Astrocyte (in vitro differentiated cells and primary cell): Measurements from ENCODE around the gene SERHL2. TPM values are rescaled to one million over a fixed set of nuclear protein-coding genes. Genes with fewer than 3 reads are reported as not detected.

ENCODE experiments used
- DNase-seq: peaks from one replicate; pipeline ENCODE4 v3.0.0-alpha.2; 2010; ENCODE audit warnings: low read depth
- FAIRE-seq: peaks from 2 replicates; lab custom pipeline; 2011; peaks lifted over from hg19 to GRCh38; lab: Jason Lieb, UNC
- H2AFZ ChIP-seq: 2 replicates; pipeline ENCODE4 v1.6.0; 2012; ENCODE audit warnings: low read depth, low read length, inconsistent platforms
- H3K27ac ChIP-seq: 2 replicates; pipeline ENCODE4 v1.5.1; 2011; ENCODE audit warnings: low read depth, low read length, inconsistent platforms
- H3K27me3 ChIP-seq: 2 replicates; pipeline ENCODE4 v1.6.0; 2011; ENCODE audit warnings: low read length, inconsistent platforms; ENCODE audit not compliant: insufficient read depth
- H3K36me3 ChIP-seq: 2 replicates; pipeline ENCODE4 v1.5.1; 2011; ENCODE audit warnings: low read length, inconsistent platforms; ENCODE audit not compliant: insufficient read depth
- H3K4me1 ChIP-seq: 2 replicates; pipeline ENCODE4 v1.5.1; 2011; ENCODE audit warnings: low read length, inconsistent platforms; ENCODE audit not compliant: insufficient read depth
- H3K4me2 ChIP-seq: 2 replicates; pipeline ENCODE4 v1.6.0; 2012; ENCODE audit warnings: low read length, inconsistent platforms
- H3K4me3 ChIP-seq: 2 replicates; pipeline ENCODE4 v1.5.1; 2011; ENCODE audit warnings: low read depth, mild to moderate bottlenecking, low read length, inconsistent platforms; ENCODE audit not compliant: insufficient read depth
- H3K79me2 ChIP-seq: 2 replicates; pipeline ENCODE4 v1.6.0; 2012; ENCODE audit warnings: mild to moderate bottlenecking, low read length, inconsistent platforms; ENCODE audit not compliant: insufficient read depth
- H3K9ac ChIP-seq: 2 replicates; pipeline ENCODE4 v1.6.0; 2012; ENCODE audit warnings: mild to moderate bottlenecking, low read length, inconsistent platforms
- H3K9me3 ChIP-seq: 2 replicates; pipeline ENCODE4 v1.5.1; 2012; ENCODE audit warnings: low read depth, mild to moderate bottlenecking, low read length, inconsistent platforms; ENCODE audit not compliant: insufficient read depth
- H4K20me1 ChIP-seq: 2 replicates; pipeline ENCODE4 v1.6.0; 2012; ENCODE audit warnings: low read length, inconsistent platforms; ENCODE audit not compliant: insufficient read depth
- H3K27ac Mint-ChIP-seq: one replicate; pipeline ENCODE4 v1.8.0; 2021; ENCODE audit warnings: mild to moderate bottlenecking, mixed read lengths; ENCODE audit not compliant: unreplicated experiment
- H3K27me3 Mint-ChIP-seq: one replicate; pipeline ENCODE4 v1.8.0; 2021; ENCODE audit warnings: low read depth, mixed read lengths; ENCODE audit not compliant: unreplicated experiment
- H3K36me3 Mint-ChIP-seq: one replicate; pipeline ENCODE4 v1.8.0; 2021; ENCODE audit warnings: low read depth, mixed read lengths; ENCODE audit not compliant: unreplicated experiment
- H3K4me1 Mint-ChIP-seq: one replicate; pipeline ENCODE4 v1.8.0; 2021; ENCODE audit warnings: low read depth, mixed read lengths; ENCODE audit not compliant: unreplicated experiment
- H3K4me3 Mint-ChIP-seq: one replicate; pipeline ENCODE4 v1.8.0; 2021; ENCODE audit warnings: mild to moderate bottlenecking, moderate library complexity, mixed read lengths; ENCODE audit not compliant: unreplicated experiment
- H3K9me3 Mint-ChIP-seq: one replicate; pipeline ENCODE4 v1.8.0; 2021; ENCODE audit warnings: mild to moderate bottlenecking, mixed read lengths; ENCODE audit not compliant: unreplicated experiment
- EZH2 ChIP-seq: IDR thresholded peaks from 2 replicates; pipeline ENCODE4 v1.6.1; 2012; ENCODE audit warnings: mild to moderate bottlenecking, low read length, inconsistent platforms; ENCODE audit not compliant: insufficient read depth
- total RNA-seq: library from RNA; stranded (reverse); gene quantifications from 2 replicates; pipeline ENCODE4 v1.2.1, GENCODE V29; 2021
- TF ChIP-seq, protein P1 (sequence below): IDR thresholded peaks from 2 replicates; pipeline ENCODE4 v1.5.1; 2011; ENCODE audit warnings: low read depth, mild to moderate bottlenecking, inconsistent platforms, low read length, moderate library complexity; ENCODE audit not compliant: insufficient read depth

SERHL2 gene
- total RNA-seq, 1 donor from 2014 or later = 1.2 TPM

- peaks cover 34% of the 10 kb centered on the region for H4K20me1 ChIP-seq
- H3K36me3 ChIP-seq = peaks cover 2% of the 10 kb centered on the region
- no peaks in the 10 kb centered on the region for H3K27me3 ChIP-seq
- peaks cover 19% of the 10 kb centered on the region for H3K79me2 ChIP-seq
- Mint-ChIP-seq H3K9me3 (no peaks in the 10 kb centered on the region), H3K27me3 (no peaks in the 10 kb centered on the region), H3K27ac (no peak overlapping the region), H3K4me1 (peaks cover 22% of the 10 kb centered on the region), H3K4me3 (no peak overlapping the region), H3K36me3 (peaks cover 7% of the 10 kb centered on the region)
- H3K9me3 ChIP-seq = no peaks in the 10 kb centered on the region
- H3K4me3 ChIP-seq = no peak overlapping the region
- no peak overlapping the region for H2AFZ ChIP-seq
- FAIRE-seq = no peak
- peaks cover 29% of the 10 kb centered on the region for H3K4me1 ChIP-seq
- no peak overlapping the region for H3K9ac ChIP-seq
- TF ChIP-seq, protein P1, sequence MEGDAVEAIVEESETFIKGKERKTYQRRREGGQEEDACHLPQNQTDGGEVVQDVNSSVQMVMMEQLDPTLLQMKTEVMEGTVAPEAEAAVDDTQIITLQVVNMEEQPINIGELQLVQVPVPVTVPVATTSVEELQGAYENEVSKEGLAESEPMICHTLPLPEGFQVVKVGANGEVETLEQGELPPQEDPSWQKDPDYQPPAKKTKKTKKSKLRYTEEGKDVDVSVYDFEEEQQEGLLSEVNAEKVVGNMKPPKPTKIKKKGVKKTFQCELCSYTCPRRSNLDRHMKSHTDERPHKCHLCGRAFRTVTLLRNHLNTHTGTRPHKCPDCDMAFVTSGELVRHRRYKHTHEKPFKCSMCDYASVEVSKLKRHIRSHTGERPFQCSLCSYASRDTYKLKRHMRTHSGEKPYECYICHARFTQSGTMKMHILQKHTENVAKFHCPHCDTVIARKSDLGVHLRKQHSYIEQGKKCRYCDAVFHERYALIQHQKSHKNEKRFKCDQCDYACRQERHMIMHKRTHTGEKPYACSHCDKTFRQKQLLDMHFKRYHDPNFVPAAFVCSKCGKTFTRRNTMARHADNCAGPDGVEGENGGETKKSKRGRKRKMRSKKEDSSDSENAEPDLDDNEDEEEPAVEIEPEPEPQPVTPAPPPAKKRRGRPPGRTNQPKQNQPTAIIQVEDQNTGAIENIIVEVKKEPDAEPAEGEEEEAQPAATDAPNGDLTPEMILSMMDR = no peak
- no peak for TF ChIP-seq EZH2
- no peak overlapping the region for H3K27ac ChIP-seq
- no peak for DNase-seq
- no peak overlapping the region for H3K4me2 ChIP-seq
Observed at GRCh38 chr22:42617155-42617983, 63.6 kb downstream of the SERHL2 start.

DNA sequence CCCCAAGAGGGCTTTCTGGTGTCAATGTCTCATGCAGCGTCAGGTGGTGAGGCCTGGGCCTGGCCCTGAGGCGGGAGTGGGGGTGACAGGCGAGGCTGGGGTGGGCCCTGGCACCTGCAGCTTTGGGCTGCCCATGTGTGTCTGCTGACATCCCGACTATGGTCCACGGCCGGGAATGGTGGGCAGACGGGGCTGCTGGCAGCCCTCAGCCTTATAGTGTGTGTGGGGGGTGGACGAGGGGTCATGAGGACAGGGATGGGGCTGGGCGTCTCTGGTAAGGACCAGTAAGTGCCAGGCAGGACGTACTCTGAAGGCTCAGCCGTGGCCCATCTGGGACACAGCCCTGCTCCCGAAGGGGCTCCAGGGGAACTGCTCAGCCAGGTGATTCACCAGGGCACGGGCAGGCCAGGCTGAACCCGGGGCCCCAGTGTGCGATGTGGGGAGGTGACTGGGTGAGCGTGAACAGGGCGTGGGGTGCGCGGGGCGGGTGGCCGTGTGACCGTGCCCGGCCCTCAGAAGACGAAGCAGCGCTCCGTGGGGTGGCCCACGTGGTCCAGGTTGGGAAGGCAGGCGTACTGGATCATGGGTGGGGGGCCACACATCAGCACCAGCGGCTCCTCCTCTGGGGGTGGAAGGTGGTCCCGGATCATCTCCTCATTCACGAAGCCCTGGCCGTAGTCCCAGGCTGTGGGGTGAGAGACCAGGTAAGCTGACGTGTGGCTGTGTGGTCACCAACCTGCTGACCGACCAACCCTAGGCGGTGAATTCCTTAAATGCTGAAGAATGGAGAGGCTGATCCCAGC lies 65.7 kb downstream of the SERHL2 start:
- peaks cover 17% of the 10 kb centered on the region for H4K20me1 ChIP-seq
- H3K4me3 Mint-ChIP-seq = no peak overlapping the region
- H3K27me3 ChIP-seq = no peaks in the 10 kb centered on the region
- H3K4me1 ChIP-seq = peaks cover 20% of the 10 kb centered on the region
- no peak overlapping the region for H3K27ac Mint-ChIP-seq
- H3K4me3 ChIP-seq = no peak overlapping the region
- peaks cover 2% of the 10 kb centered on the region for H3K36me3 ChIP-seq
- H3K4me1 Mint-ChIP-seq = peaks cover 14% of the 10 kb centered on the region
- no peak overlapping the region for H3K9ac ChIP-seq
- no peak for DNase-seq
- TF ChIP-seq EZH2 = no peak
- TF ChIP-seq, protein P1 = no peak
- no peaks in the 10 kb centered on the region for H3K9me3 Mint-ChIP-seq
- no peak overlapping the region for H3K4me2 ChIP-seq
- H3K9me3 ChIP-seq = no peaks in the 10 kb centered on the region
- H3K27ac ChIP-seq = no peak overlapping the region
- H3K27me3 Mint-ChIP-seq = no peaks in the 10 kb centered on the region
- no peaks in the 10 kb centered on the region for H3K79me2 ChIP-seq
- peaks cover 3% of the 10 kb centered on the region for H3K36me3 Mint-ChIP-seq
- H2AFZ ChIP-seq = no peak overlapping the region
- no peak for FAIRE-seq
